ENCODE results near the gene PPIB.
"Not testable (repeated sequence)": the region's sequence is repeated elsewhere in the genome, so short reads cannot be mapped to it uniquely, and the experiment has no call there.

Gene PPIB

GRCh38 chr15:64130159-64130558, 32.7 kb downstream of the PPIB start:
- H3K27me3 ChIP-seq (ENCODE audit: control insufficient read depth in 5 of 5, insufficient read depth in 4 of 5, low read length in 5 of 5) = no peaks in the 10 kb centered on the region
- H3K4me3 ChIP-seq (ENCODE audit: low read depth in 1 of 5, low read length in 5 of 5) = no peak overlapping the region
- H3K36me3 ChIP-seq (ENCODE audit: control insufficient read depth in 5 of 5, insufficient read depth in 5 of 5, low read length in 5 of 5) = peaks cover 45 to 98% (median 84%) of the 10 kb centered on the region in 5 donors
- H3K4me1 ChIP-seq (ENCODE audit: control insufficient read depth in 5 of 5, insufficient read depth in 5 of 5, low read length in 5 of 5) = peaks cover 0 to 14% (median 11%) of the 10 kb centered on the region in 5 donors
- H3K9me3 ChIP-seq (ENCODE audit: control insufficient read depth in 5 of 5, low read length in 5 of 5) = no peaks in the 10 kb centered on the region
- no peak overlapping the region for H3K27ac ChIP-seq (ENCODE audit: low read depth, low read length)
- H3K9ac ChIP-seq (ENCODE audit: low read length in 5 of 5) = no peak overlapping the region

DNA sequence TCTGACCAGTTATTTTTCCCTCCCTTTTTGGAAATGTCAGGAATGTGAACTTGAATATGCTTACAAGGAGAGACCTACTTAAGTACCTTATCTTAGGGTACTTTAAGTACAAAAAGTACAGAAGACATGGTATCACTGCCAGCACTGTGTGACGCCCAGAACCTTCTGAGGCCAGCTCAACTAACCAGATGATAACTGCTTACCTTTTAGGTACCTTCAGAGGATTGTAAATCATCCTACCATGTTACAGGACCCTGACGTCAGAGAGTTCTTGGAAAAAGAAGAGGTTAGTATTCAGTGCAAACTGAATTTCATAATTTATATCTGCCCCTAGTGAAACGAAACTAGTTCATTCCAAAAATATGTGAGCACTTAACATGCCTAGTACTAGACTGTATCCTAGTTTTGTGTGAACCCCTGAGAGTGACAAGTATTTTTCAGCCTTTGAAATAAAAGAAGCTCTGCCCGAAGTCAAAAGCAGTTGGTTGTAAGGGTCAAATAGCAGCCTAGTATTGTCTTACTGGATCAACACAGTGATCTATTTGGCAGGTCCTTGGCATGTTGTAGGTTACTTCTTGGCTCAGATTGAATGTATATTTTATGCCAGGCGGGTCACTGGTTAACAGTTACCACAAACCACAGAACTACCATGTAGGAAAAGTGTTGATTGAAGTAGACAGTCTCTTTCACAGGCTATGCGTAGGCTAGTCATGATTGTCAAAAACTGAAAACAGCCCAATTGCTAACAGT, 35.1 kb downstream of the PPIB start:
- no peak overlapping the region for H3K27ac ChIP-seq (ENCODE audit: low read depth, low read length)
- no peaks in the 10 kb centered on the region for H3K27me3 ChIP-seq (ENCODE audit: control insufficient read depth in 5 of 5, insufficient read depth in 4 of 5, low read length in 5 of 5)
- H3K4me1 ChIP-seq (ENCODE audit: control insufficient read depth in 5 of 5, insufficient read depth in 5 of 5, low read length in 5 of 5) = no peaks in the 10 kb centered on the region
- peaks cover 56 to 94% (median 83%) of the 10 kb centered on the region in 5 donors for H3K36me3 ChIP-seq (ENCODE audit: control insufficient read depth in 5 of 5, insufficient read depth in 5 of 5, low read length in 5 of 5)
- H3K4me3 ChIP-seq (ENCODE audit: low read depth in 1 of 5, low read length in 5 of 5) = no peak overlapping the region
- H3K9ac ChIP-seq (ENCODE audit: low read length in 5 of 5) = no peak overlapping the region
- H3K9me3 ChIP-seq (ENCODE audit: control insufficient read depth in 5 of 5, low read length in 5 of 5) = no peaks in the 10 kb centered on the region

DNA sequence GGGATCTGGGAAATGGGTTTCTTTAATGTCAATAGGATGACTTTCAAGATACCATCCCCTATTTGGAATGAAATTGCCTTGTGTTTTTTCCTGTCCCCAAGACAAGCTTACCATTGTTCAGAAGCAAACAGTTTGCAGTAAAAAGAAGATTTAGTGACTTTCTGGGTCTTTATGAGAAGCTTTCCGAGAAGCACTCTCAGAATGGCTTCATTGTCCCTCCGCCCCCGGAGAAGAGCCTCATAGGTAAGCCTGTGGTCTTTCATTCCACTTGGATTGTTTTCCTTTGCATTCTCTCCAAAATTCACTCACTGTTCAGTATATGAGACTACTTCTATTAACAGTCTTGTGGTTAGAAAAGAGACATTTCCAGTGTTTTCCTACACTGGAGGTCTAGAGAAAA, 36.8 kb downstream of the PPIB start:
- Histone ChIP-seq H3K27ac (ENCODE audit: low read depth, low read length) (no peak overlapping the region), H3K4me3 (ENCODE audit: low read depth in 1 of 5, low read length in 5 of 5) (no peak overlapping the region), H3K27me3 (ENCODE audit: control insufficient read depth in 5 of 5, insufficient read depth in 4 of 5, low read length in 5 of 5) (no peaks in the 10 kb centered on the region)

GRCh38 chr15:64122936-64123351, 39.9 kb downstream of the PPIB start:
- H3K36me3 ChIP-seq (ENCODE audit: control insufficient read depth in 5 of 5, insufficient read depth in 5 of 5, low read length in 5 of 5) = peaks cover 58 to 93% (median 80%) of the 10 kb centered on the region in 5 donors
- no peak overlapping the region for H3K27ac ChIP-seq (ENCODE audit: low read depth, low read length)
- no peak overlapping the region for H3K4me3 ChIP-seq (ENCODE audit: low read depth in 1 of 5, low read length in 5 of 5)
- no peaks in the 10 kb centered on the region for H3K4me1 ChIP-seq (ENCODE audit: control insufficient read depth in 5 of 5, insufficient read depth in 5 of 5, low read length in 5 of 5)
- peak overlapping the region in 1 of 5 donors; percentile 6 for H3K9ac ChIP-seq (ENCODE audit: low read length in 5 of 5)
- H3K27me3 ChIP-seq (ENCODE audit: control insufficient read depth in 5 of 5, insufficient read depth in 4 of 5, low read length in 5 of 5) = no peaks in the 10 kb centered on the region
- no peaks in the 10 kb centered on the region for H3K9me3 ChIP-seq (ENCODE audit: control insufficient read depth in 5 of 5, low read length in 5 of 5)

More for the DNA sequence above, 36.8 kb downstream of the PPIB start:
- Histone ChIP-seq H3K9me3 (ENCODE audit: control insufficient read depth in 5 of 5, low read length in 5 of 5) (no peaks in the 10 kb centered on the region), H3K4me1 (ENCODE audit: control insufficient read depth in 5 of 5, insufficient read depth in 5 of 5, low read length in 5 of 5) (no peaks in the 10 kb centered on the region), H3K36me3 (ENCODE audit: control insufficient read depth in 5 of 5, insufficient read depth in 5 of 5, low read length in 5 of 5) (peaks cover 60 to 93% (median 78%) of the 10 kb centered on the region in 5 donors), H3K9ac (ENCODE audit: low read length in 5 of 5) (no peak overlapping the region)

DNA sequence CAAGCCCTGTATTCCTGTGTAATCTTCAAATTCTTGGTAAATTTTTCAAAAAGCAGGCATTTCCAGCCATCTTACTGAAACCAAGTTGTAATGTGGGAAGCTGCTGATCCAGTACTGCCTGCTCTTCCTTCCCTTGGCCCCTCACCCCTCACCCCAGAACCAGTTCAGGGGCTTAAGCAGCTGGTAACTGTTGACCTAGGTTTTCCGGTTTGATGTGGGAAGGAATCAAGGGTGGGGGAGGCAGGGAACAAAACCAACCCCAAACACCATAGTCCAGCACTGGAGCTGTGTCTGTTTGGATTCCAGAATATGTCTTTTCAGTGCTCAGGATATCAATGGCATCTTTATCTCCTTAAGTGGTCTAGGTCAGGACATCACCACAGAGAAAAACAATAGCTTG, 40.4 kb downstream of the PPIB start:
- H3K27ac ChIP-seq (ENCODE audit: low read depth, low read length) = no peak overlapping the region
- no peaks in the 10 kb centered on the region for H3K9me3 ChIP-seq (ENCODE audit: control insufficient read depth in 5 of 5, low read length in 5 of 5)
- no peaks in the 10 kb centered on the region for H3K4me1 ChIP-seq (ENCODE audit: control insufficient read depth in 5 of 5, insufficient read depth in 5 of 5, low read length in 5 of 5)
- no peak overlapping the region for H3K4me3 ChIP-seq (ENCODE audit: low read depth in 1 of 5, low read length in 5 of 5)
- peaks cover 56 to 93% (median 80%) of the 10 kb centered on the region in 5 donors for H3K36me3 ChIP-seq (ENCODE audit: control insufficient read depth in 5 of 5, insufficient read depth in 5 of 5, low read length in 5 of 5)
- H3K9ac ChIP-seq (ENCODE audit: low read length in 5 of 5) = no peak overlapping the region
- H3K27me3 ChIP-seq (ENCODE audit: control insufficient read depth in 5 of 5, insufficient read depth in 4 of 5, low read length in 5 of 5) = no peaks in the 10 kb centered on the region

- Histone ChIP-seq H3K4me3 (ENCODE audit: low read depth in 1 of 5, low read length in 5 of 5) (no peak overlapping the region), H3K4me1 (ENCODE audit: control insufficient read depth in 5 of 5, insufficient read depth in 5 of 5, low read length in 5 of 5) (no peaks in the 10 kb centered on the region), H3K27me3 (ENCODE audit: control insufficient read depth in 5 of 5, insufficient read depth in 4 of 5, low read length in 5 of 5) (no peaks in the 10 kb centered on the region), H3K36me3 (ENCODE audit: control insufficient read depth in 5 of 5, insufficient read depth in 5 of 5, low read length in 5 of 5) (peaks cover 53 to 93% (median 78%) of the 10 kb centered on the region in 5 donors), H3K9ac (ENCODE audit: low read length in 5 of 5) (no peak overlapping the region), H3K9me3 (ENCODE audit: control insufficient read depth in 5 of 5, low read length in 5 of 5) (no peaks in the 10 kb centered on the region), H3K27ac (ENCODE audit: low read depth, low read length) (no peak overlapping the region)
Measured at GRCh38 chr15:64121614-64122013, 41.2 kb downstream of the PPIB start.

GRCh38 chr15:64120322-64120721, 42.5 kb downstream of the PPIB start:
- H3K27ac ChIP-seq (ENCODE audit: low read depth, low read length) = not testable (repeated sequence)
- peaks cover 55 to 93% (median 77%) of the 10 kb centered on the region in 5 donors for H3K36me3 ChIP-seq (ENCODE audit: control insufficient read depth in 5 of 5, insufficient read depth in 5 of 5, low read length in 5 of 5)

DNA sequence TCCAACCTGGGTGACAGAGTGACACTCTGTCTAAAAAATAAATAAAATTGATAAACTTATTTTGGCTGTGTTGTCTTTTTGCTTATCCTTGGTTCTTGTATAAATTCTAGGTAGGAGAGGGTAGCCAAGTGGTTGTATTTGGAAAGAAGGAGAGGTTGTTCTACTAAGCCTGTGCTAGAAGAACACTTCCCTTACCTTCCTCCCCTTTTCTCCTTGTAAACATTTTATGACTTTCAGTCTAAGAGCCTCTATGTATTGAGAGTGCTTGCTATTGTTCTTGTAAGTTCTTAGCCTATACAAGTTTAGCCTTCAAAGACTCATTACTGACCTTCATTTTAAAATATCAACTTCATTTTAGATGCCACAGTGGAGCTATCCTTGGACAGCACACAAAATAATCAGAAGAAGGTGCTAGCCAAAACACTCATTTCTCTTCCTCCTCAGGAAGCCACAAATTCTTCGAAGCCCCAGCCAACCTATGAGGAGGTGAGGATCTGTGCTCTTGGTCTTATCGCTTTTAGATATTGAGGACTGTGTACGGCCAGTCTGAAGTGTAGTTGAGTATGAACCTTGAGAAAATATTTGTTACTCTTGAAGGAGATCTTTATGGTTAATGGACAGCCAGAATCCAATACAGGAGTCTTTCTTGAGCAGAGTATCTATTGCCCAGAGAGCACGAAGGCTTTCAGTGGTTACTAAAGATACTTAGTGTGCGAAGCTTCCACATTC, 44.9 kb downstream of the PPIB start:
- peaks cover 59 to 100% (median 82%) of the 10 kb centered on the region in 5 donors for H3K36me3 ChIP-seq (ENCODE audit: control insufficient read depth in 5 of 5, insufficient read depth in 5 of 5, low read length in 5 of 5)
- H3K9me3 ChIP-seq (ENCODE audit: control insufficient read depth in 5 of 5, low read length in 5 of 5) = no peaks in the 10 kb centered on the region
- peaks cover 0 to 5% (median 4%) of the 10 kb centered on the region in 5 donors for H3K4me1 ChIP-seq (ENCODE audit: control insufficient read depth in 5 of 5, insufficient read depth in 5 of 5, low read length in 5 of 5)
- no peak overlapping the region for H3K27ac ChIP-seq (ENCODE audit: low read depth, low read length)
- H3K9ac ChIP-seq (ENCODE audit: low read length in 5 of 5) = no peak overlapping the region
- H3K27me3 ChIP-seq (ENCODE audit: control insufficient read depth in 5 of 5, insufficient read depth in 4 of 5, low read length in 5 of 5) = no peaks in the 10 kb centered on the region
- no peak overlapping the region for H3K4me3 ChIP-seq (ENCODE audit: low read depth in 1 of 5, low read length in 5 of 5)

More at GRCh38 chr15:64120322-64120721, 42.5 kb downstream of the PPIB start:
- not testable (repeated sequence) for H3K9me3 ChIP-seq (ENCODE audit: control insufficient read depth in 5 of 5, low read length in 5 of 5); H3K27me3 ChIP-seq (ENCODE audit: control insufficient read depth in 5 of 5, insufficient read depth in 4 of 5, low read length in 5 of 5); H3K4me3 ChIP-seq (ENCODE audit: low read depth in 1 of 5, low read length in 5 of 5); H3K4me1 ChIP-seq (ENCODE audit: control insufficient read depth in 5 of 5, insufficient read depth in 5 of 5, low read length in 5 of 5); H3K9ac ChIP-seq (ENCODE audit: low read length in 5 of 5)

DNA sequence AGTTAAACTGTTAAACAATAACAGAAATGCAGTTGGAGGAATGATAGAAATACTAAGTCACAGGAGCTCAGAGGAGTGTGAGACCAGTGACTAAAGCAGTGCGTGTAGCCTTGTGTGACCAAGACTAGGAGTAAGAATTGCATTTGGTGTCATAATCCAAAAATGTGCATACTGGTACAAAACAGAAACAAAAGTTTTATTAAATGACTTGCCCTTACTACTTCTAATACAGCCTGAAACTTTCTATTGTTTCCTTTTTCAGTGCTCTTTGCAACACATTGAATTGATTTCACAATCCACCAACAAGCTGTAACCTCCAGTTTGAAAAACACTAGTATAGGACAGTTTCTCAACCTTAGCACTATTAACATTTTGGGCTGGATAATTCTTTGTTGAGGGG, 49.9 kb downstream of the PPIB start:
- Histone ChIP-seq H3K9me3 (ENCODE audit: control insufficient read depth in 5 of 5, low read length in 5 of 5) (no peaks in the 10 kb centered on the region), H3K4me3 (ENCODE audit: low read depth in 1 of 5, low read length in 5 of 5) (no peak overlapping the region), H3K36me3 (ENCODE audit: control insufficient read depth in 5 of 5, insufficient read depth in 5 of 5, low read length in 5 of 5) (peaks cover 36 to 52% (median 40%) of the 10 kb centered on the region in 5 donors), H3K27ac (ENCODE audit: low read depth, low read length) (peak overlapping the region; percentile 58), H3K9ac (ENCODE audit: low read length in 5 of 5) (no peak overlapping the region), H3K4me1 (ENCODE audit: control insufficient read depth in 5 of 5, insufficient read depth in 5 of 5, low read length in 5 of 5) (peaks cover 3 to 31% (median 22%) of the 10 kb centered on the region in 5 donors), H3K27me3 (ENCODE audit: control insufficient read depth in 5 of 5, insufficient read depth in 4 of 5, low read length in 5 of 5) (no peaks in the 10 kb centered on the region)
